ENCODE data around the gene DVL3.

DVL3 gene

GRCh38 chr3:184177767-184178306, 22.7 kb downstream of the DVL3 start:
- DNase-seq = no peak

GRCh38 chr3:184178521-184179138, 23.5 kb downstream of the DVL3 start:
- DNase-seq = no peak

GRCh38 chr3:184180165-184180564, 25.0 kb downstream of the DVL3 start:
- DNase-seq = no peak

- DNase-seq = no peak
Observed at GRCh38 chr3:184181596-184181995, 26.4 kb downstream of the DVL3 start.

- DNase-seq = no peak
Observed at GRCh38 chr3:184183679-184184078, 28.5 kb downstream of the DVL3 start.

- no peak for DNase-seq
Observed at GRCh38 chr3:184184546-184185230, 29.5 kb downstream of the DVL3 start.

GRCh38 chr3:184185461-184186183, 30.4 kb downstream of the DVL3 start:
- peak; percentile 92 for DNase-seq

GRCh38 chr3:184186184-184186901, 31.2 kb downstream of the DVL3 start, which contains the start of gene ABCF3:
TSS of gene ABCF3 (plus strand) at chr3:184186199. CDS start at chr3:184186208, 9 bp downstream.
- no peak for DNase-seq

GRCh38 chr3:184186902-184187207, 31.7 kb downstream of the DVL3 start:
- DNase-seq = no peak

- no peak for DNase-seq
Observed at GRCh38 chr3:184188080-184188479, 32.9 kb downstream of the DVL3 start.

GRCh38 chr3:184189421-184189820, 34.2 kb downstream of the DVL3 start:
- no peak for DNase-seq

GRCh38 chr3:184192889-184193288, 37.7 kb downstream of the DVL3 start:
- DNase-seq = no peak

GRCh38 chr3:184193991-184194539, 38.9 kb downstream of the DVL3 start:
- no peak for DNase-seq

GRCh38 chr3:184196536-184196935, 41.4 kb downstream of the DVL3 start:
- no peak for DNase-seq

- no peak for DNase-seq
Observed at GRCh38 chr3:184198509-184198908, 43.3 kb downstream of the DVL3 start.

- DNase-seq = no peak
Observed at GRCh38 chr3:184200825-184201224, 45.6 kb downstream of the DVL3 start.

GRCh38 chr3:184203526-184203925, 48.3 kb downstream of the DVL3 start:
- no peak for DNase-seq

- no peak for DNase-seq
Observed at GRCh38 chr3:184209146-184209923, 54.2 kb downstream of the DVL3 start.

- no peak for DNase-seq
Observed at GRCh38 chr3:184211297-184211696, 56.1 kb downstream of the DVL3 start.

- DNase-seq = no peak
Observed at GRCh38 chr3:184211718-184212117, 56.5 kb downstream of the DVL3 start.

- DNase-seq = no peak
Observed at GRCh38 chr3:184218814-184219213, 63.6 kb downstream of the DVL3 start.

GRCh38 chr3:184222521-184222920, 67.3 kb downstream of the DVL3 start:
- no peak for DNase-seq
